Stimulated activated CD4-positive, alpha-beta T cell treated with anti-CD3 and anti-CD28 coated beads, Interleukin-2, amount 100 ng/mL, for 48 hours (primary cell): ENCODE measurements around the gene GRK5.

Experiments
- DNase-seq, 2 donors: peaks; one replicate each; pipeline ENCODE4 v3.0.0-alpha.2; 2020

GRK5 gene

GRCh38 chr10:119323085-119324016, 116.0 kb downstream of the GRK5 start:
- DNase-seq: no peak

DNA sequence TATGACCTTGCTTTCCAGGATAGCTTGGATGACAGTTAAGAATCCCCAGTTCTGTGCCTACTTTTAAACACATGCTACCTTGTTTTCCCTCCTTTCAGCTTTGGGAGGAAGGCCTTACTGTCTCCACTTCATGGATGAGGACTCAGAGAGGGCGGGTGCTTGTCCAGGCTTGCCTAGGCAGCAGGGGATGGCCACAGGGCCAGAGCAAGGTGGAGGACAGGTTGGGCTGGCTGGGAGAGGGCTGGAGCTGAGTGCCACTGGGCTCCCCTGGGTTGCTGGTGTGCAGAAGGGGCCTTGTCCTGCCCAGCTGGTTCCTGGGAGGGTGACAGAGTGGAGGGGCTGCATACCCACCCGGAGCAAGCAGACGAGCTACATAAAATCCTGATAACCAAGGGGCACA, 117.8 kb downstream of the GRK5 start:
- no peak for DNase-seq

DNA sequence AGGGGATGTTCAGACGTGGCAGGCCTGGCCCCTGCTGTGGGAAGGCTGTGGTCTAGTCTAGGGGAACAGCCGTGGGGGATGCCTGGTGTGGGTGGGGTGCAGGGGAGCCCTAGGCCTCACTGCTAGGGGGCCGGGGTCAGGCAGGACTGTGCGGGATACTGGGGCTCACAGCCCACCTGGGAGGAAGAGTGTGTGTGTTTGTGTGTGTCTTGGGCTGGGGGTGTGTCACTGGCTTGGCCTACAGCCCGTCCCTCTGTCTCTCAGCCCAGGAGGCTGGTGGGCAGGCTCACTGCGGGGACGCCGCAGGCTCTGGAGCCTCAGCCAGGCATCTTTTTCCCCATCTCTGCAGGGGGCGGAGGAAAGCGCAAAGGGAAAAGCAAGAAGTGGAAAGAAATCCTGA, 118.8 kb downstream of the GRK5 start:
- no peak for DNase-seq

DNA sequence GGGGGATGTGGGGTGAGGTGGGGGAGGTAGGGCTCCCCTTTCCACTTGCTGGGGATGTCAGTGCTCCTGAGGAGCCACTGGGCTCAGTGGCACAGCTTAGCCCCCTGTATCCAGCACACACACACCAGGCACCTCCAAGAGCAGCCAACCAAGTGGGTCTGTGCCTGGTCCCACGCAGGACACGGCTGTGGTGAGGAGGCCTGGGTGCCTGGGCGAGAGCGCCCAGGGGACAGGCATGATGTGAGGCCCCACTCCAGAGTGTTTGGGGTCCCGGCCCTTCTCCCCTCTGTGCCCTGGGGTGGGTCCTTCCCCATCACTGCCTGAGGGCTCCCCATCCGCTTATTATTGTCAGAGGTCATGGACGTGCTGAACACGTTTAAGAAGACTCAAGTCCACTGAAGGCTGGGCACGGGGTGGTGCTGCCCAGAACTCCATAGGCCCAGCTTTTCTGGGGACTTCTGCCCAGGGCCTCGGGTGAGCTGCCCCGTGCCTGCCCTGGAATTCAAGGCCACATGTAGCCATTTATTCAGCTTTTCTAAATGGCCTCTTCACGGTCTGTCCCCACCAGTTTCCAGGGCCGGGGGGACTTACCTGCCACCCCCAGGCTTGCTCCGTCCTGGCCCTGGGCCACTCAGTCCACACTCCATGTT, 119.8 kb downstream of the GRK5 start:
- no peak for DNase-seq

- DNase-seq: no peak
Measured at GRCh38 chr10:119328223-119328622, 120.9 kb downstream of the GRK5 start.

- DNase-seq: no peak
Measured at GRCh38 chr10:119330342-119330741, 123.0 kb downstream of the GRK5 start.

DNA sequence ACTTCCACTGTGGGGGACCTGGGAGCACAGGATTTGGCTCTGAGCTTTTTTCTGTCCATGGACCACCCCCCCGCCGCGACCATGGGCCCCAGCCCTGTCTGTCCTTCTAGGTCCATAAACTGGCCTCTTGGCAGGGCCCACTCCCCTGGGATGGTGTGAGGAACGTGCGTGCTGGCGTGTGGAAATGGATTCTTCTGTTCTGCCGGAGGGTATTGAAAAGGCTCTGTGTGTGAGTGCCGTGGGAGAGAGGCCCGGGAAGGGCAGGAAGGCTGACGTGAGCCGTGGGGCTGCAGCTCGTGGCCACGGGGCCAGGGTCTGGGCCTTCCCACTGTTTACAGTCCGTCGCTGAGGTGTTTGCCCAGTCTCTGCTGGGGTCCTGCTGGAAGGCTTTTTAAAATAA, 123.7 kb downstream of the GRK5 start:
- DNase-seq: no peak

GRCh38 chr10:119333146-119333792, 125.9 kb downstream of the GRK5 start:
- peak; percentile 14 to 50 for DNase-seq

- DNase-seq: no peak
Measured at GRCh38 chr10:119335671-119336353, 128.4 kb downstream of the GRK5 start.

- DNase-seq: no peak
Measured at GRCh38 chr10:119336599-119336998, 129.2 kb downstream of the GRK5 start.

DNA sequence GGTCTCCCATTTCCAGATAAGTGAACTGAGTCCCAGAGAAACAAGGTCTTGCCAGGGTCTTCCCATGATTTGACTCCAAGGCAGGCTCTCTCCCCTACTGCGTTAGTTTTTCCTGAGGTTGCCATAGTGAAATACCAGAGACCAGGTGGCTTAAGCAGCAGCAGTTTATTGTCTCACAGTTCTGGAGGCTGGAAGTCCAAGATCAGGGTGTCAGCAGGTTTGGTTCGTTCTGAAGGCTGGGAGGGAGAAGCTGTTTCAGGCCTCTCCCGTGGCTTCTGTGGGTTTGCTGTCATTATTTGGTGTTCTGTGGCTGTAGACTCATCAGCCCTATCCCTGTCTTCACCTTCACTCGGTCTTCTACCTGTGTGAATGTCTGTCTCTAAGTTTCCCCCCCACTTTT, 129.9 kb downstream of the GRK5 start:
- DNase-seq: no peak

- DNase-seq: no peak
Measured at GRCh38 chr10:119337796-119338432, 130.5 kb downstream of the GRK5 start.

GRCh38 chr10:119339109-119339508, 131.7 kb downstream of the GRK5 start:
- no peak for DNase-seq

DNA sequence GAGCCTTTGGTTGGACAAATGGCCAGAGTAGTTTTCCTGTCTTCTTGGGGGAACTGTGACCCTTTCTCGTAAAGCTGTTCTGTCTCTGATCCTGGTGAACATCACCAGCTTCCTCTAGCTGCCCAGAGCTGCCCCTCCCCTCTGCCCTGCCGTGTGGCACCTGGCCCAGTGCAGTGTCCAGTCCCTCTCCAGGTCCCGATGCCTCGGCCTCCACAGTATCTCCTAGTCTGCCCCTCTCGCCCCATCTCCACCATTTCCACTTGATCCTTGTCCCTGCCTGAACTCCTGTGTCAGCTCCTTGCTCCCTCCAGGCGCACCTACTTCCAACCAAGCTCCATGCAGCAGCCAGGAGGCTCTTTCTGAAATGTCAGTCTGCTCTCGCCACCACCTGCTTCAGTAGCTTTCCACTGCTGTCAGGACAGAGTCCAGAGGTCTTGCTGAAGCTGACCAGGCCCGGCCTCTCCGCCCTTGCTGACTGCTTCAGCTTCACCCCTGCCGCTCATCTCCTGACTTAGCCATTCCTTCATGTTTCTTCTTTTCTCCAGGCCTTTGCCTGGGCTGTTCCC, 133.6 kb downstream of the GRK5 start:
- DNase-seq: no peak

DNA sequence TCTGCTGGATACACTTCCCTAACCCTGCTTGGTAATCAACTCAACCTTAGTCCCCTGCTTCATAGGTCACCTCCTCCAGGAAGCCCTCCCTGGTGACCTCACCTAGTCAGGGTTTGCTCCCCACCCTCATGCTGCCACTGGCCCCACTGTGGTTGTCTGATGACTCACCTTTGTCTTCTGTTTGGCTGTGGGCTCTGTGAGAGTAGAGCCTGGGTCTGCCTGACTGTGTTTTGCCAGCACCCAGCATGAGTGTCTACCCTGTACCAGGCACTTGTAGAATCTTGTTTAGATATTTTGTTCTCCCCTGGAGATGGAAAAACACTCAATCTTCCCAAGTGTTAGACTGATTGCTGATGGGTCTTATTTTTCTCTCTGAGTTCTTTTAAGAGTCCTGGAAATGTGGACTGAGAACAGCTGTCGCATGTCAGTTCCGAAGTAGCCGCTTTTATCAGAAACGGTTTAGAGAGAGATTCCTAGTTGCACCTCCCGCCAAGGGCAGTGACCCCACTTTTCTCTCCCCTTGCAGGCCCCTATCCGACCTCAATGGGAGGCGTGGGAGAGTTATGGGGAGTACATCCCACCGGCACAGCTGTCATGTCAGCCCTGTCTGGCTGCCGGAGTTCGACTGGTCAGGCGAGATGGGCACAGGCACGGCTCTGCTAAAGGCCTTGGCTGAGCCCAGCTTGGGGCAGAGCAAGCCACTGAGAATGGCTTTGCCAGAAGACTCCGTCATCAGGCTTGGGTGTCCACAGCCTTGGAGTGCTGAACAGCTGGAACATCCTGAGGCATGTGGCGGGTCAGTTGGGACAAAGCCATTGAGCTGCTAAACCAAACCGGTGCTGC, 134.3 kb downstream of the GRK5 start:
- peak; percentile 22 to 41 for DNase-seq

DNA sequence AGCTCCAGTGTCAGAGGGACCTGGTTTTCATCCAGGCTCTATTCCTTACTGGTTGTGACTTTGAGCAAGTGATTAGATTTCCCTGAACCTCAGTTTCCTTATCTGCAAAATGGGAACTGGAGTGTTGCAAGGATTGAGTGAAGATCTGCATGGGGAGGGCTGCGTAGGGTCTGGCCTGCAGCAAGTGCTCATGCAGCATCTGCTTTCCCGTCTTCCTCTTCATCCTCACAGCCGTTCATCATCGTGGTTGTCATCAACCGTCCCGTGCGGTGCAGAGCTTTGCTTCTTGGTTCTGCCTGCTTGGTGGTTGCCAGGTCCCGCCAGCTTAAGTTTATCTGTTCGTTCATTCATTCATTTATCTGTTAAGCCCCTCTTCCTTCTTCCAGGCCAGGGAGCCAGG, 135.0 kb downstream of the GRK5 start:
- no peak for DNase-seq

- no peak for DNase-seq
Measured at GRCh38 chr10:119343011-119343601, 135.7 kb downstream of the GRK5 start.

DNA sequence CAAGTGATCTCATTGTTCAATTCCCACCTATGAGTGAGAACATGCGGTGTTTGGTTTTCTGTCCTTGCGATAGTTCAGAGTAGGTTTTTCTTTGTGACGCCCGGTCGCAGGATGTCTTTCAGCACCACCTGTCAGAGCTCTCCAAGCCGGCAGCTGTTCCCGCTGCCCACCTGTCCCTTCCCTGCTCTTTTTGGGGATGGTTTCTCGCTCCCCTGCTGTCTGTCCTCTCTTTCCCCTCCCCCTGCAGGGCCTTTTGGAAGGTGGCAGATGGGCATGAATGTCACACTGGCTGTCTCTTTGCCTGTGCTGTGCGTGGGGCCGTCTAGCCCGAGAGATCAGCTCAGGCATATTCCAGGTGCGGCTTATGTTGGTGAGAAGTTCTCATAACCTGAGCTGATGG, 137.0 kb downstream of the GRK5 start:
- no peak for DNase-seq

- no peak for DNase-seq
Measured at GRCh38 chr10:119346095-119346832, 138.9 kb downstream of the GRK5 start.
